ENCODE results near the gene NR5A2. TPM values are rescaled to one million over a fixed set of nuclear protein-coding genes. Genes with fewer than 3 reads are reported as not detected.

NR5A2 gene
- total and polyA plus RNA-seq, 3 donors from 2014 or later, result 1.3 to 4.4 (median 2.3) TPM

GRCh38 chr1:200041337-200042118 is 14.0 kb downstream of the NR5A2 start:
- Histone ChIP-seq H3K36me3 (ENCODE audit: low read depth, missing control alignments) (no peaks in the 10 kb centered on the region), H3K27me3 (no peaks in the 10 kb centered on the region), H3K4me3 (peak overlapping the region; percentile 21 to 42), H3K9me3 (no peaks in the 10 kb centered on the region), H3K27ac (peak overlapping the region in 1 of 2 donors; percentile 41), H3K4me1 (no peaks in the 10 kb centered on the region)
- 11 to 12% methylated on average over 35 of the region's 35 CpGs for WGBS, 2 donors
- intact Hi-C loops (cut with DNase I; ENCODE audit: low total_unique reads), result no loop called here
- no peak for DNase-seq
- TF ChIP-seq, protein P1, sequence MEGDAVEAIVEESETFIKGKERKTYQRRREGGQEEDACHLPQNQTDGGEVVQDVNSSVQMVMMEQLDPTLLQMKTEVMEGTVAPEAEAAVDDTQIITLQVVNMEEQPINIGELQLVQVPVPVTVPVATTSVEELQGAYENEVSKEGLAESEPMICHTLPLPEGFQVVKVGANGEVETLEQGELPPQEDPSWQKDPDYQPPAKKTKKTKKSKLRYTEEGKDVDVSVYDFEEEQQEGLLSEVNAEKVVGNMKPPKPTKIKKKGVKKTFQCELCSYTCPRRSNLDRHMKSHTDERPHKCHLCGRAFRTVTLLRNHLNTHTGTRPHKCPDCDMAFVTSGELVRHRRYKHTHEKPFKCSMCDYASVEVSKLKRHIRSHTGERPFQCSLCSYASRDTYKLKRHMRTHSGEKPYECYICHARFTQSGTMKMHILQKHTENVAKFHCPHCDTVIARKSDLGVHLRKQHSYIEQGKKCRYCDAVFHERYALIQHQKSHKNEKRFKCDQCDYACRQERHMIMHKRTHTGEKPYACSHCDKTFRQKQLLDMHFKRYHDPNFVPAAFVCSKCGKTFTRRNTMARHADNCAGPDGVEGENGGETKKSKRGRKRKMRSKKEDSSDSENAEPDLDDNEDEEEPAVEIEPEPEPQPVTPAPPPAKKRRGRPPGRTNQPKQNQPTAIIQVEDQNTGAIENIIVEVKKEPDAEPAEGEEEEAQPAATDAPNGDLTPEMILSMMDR (IDR thresholded peaks at IDR 0.05), result no peak
- no peak for TF ChIP-seq POLR2A (IDR thresholded peaks at IDR 0.05)

GRCh38 chr1:200042119-200042551 is 14.6 kb downstream of the NR5A2 start:
- H3K4me3 ChIP-seq, result peak overlapping the region; percentile 21 to 42
- no peaks in the 10 kb centered on the region for H3K27me3 ChIP-seq
- 4 to 5% methylated on average over 22 of the region's 22 CpGs for WGBS, 2 donors
- H3K36me3 ChIP-seq (ENCODE audit: low read depth, missing control alignments), result no peaks in the 10 kb centered on the region
- H3K4me1 ChIP-seq, result no peaks in the 10 kb centered on the region
- H3K9me3 ChIP-seq, result no peaks in the 10 kb centered on the region
- TF ChIP-seq, protein P1 (IDR thresholded peaks at IDR 0.05), result no peak
- no peak for TF ChIP-seq POLR2A (IDR thresholded peaks at IDR 0.05)
- peak overlapping the region in 1 of 2 donors; percentile 13 for H3K27ac ChIP-seq
- intact Hi-C loops (cut with DNase I; ENCODE audit: low total_unique reads), result no loop called here
- no peak for DNase-seq

- intact Hi-C loops (cut with DNase I; ENCODE audit: low total_unique reads), result no loop called here
- H3K27ac ChIP-seq, result no peak overlapping the region
- no peaks in the 10 kb centered on the region for H3K36me3 ChIP-seq (ENCODE audit: low read depth, missing control alignments)
- H3K9me3 ChIP-seq, result no peaks in the 10 kb centered on the region
- no peaks in the 10 kb centered on the region for H3K4me1 ChIP-seq
- no peak for TF ChIP-seq POLR2A (IDR thresholded peaks at IDR 0.05)
- TF ChIP-seq, protein P1 (IDR thresholded peaks at IDR 0.05), result no peak
- 3 to 4% methylated on average over 39 to 48 of the region's 48 CpGs for WGBS, 2 donors
- peak overlapping the region; percentile 21 to 42 for H3K4me3 ChIP-seq
- no peak for DNase-seq
- no peaks in the 10 kb centered on the region for H3K27me3 ChIP-seq
Measured at GRCh38 chr1:200042552-200043335, 15.2 kb downstream of the NR5A2 start.

GRCh38 chr1:200043336-200043668 is 15.8 kb downstream of the NR5A2 start:
- H3K27me3 ChIP-seq, result no peaks in the 10 kb centered on the region
- intact Hi-C loops (cut with DNase I; ENCODE audit: low total_unique reads), result no loop called here
- H3K9me3 ChIP-seq, result no peaks in the 10 kb centered on the region
- H3K27ac ChIP-seq, result no peak overlapping the region
- TF ChIP-seq, protein P1 (IDR thresholded peaks at IDR 0.05), result no peak
- no peak for TF ChIP-seq POLR2A (IDR thresholded peaks at IDR 0.05)
- H3K36me3 ChIP-seq (ENCODE audit: low read depth, missing control alignments), result no peaks in the 10 kb centered on the region
- DNase-seq, result no peak
- peak overlapping the region in 1 of 2 donors; percentile 21 for H3K4me3 ChIP-seq
- no peaks in the 10 kb centered on the region for H3K4me1 ChIP-seq
- WGBS, 2 donors, result 22% methylated on average over 3 of the region's 3 CpGs
